ENCODE data around the gene STAC3.

The STAC3 gene

GRCh38 chr12:57209916-57210315, 41.1 kb downstream of the STAC3 start:
- DNase-seq = no peak

DNA sequence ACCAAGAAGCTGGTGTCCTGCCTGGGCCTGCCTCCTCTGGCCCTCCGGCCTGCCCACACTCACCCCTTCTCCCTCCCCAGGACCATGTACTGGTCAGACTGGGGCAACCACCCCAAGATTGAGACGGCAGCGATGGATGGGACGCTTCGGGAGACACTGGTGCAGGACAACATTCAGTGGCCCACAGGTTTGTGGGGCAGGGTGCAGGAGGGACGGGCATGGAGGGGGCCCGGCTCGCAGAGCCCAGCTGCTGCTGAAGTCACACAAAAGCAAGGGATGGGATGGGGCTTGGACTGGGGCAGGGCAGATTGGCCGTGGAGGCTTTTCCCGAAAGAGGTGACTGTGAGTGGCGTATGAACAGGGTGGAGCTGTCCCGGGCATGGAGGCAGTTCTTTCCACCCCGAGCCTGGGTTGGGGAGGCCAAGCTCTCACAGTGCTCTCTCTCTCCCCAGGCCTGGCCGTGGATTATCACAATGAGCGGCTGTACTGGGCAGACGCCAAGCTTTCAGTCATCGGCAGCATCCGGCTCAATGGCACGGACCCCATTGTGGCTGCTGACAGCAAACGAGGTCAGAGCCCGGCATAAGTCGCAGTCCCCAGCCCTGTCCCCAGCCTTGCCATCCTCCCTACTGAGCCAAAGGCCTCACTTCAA, 42.2 kb downstream of the STAC3 start:
- DNase-seq = no peak

DNA sequence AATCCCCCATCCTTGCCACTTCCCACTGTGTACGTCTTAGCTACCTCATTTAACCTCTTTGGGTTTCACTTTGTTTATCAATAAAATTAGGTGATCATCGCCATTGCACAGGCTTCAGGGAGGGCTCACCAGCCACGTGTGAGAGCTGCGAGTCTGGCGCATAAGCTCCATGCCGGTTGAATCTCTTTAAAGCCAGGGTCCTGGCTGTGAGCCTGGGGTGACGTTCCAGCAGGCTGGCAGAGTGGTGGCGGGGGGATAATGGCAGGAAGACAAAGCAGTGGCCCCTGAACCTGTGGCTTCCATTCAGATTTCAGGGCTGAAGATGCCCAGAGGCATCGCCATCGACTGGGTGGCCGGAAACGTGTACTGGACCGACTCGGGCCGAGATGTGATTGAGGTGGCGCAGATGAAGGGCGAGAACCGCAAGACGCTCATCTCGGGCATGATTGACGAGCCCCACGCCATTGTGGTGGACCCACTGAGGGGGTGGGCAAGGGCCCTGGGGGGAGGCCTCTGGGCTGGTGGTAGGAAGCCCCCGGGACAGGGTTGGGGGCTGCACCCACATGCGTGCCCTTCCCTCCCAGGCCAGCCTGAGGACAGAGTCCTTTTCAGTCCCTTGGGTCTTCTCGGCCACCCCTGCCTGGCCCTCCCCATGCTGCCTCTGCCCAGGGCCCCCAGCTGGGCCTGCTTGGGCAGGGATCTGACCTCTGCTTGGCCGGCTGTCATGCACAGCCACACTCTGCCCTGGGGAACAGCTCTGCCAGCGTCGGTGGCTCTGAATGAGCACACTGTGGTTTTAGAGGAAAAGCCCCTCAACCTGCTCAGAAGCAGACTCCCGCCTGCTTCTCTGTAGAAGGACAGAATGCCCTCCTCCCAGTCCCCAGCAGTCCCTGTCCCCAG, 43.0 kb downstream of the STAC3 start:
- no peak for DNase-seq

- no peak for DNase-seq
Observed at GRCh38 chr12:57205931-57206330, 45.1 kb downstream of the STAC3 start.

- DNase-seq = no peak
Observed at GRCh38 chr12:57205186-57205585, 45.8 kb downstream of the STAC3 start.

DNA sequence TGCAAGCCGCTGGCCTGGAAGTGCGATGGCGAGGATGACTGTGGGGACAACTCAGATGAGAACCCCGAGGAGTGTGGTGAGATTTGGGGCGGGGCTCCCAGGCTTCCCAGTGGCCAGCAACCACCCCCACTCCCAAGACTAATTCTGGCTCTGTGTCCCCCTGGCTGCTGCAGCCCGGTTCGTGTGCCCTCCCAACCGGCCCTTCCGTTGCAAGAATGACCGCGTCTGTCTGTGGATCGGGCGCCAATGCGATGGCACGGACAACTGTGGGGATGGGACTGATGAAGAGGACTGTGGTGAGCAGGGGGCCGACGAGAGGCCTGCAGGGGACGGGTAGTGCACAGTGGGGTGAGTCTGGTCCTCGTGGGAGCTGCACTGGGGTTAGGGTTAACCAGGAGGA, 46.5 kb downstream of the STAC3 start:
- DNase-seq = no peak

GRCh38 chr12:57203791-57204190, 47.2 kb downstream of the STAC3 start:
- no peak for DNase-seq

DNA sequence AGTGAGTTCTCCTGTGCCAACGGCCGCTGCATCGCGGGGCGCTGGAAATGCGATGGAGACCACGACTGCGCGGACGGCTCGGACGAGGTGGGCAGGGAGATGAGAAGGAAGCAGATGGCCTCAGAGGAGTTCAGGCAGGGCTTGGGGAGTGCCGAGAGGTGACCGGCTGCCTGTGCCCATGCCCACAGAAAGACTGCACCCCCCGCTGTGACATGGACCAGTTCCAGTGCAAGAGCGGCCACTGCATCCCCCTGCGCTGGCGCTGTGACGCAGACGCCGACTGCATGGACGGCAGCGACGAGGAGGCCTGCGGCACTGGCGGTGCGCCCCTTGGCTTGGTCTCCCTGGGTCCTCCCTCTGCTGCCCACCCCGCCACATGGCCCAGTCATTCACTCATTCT, 47.8 kb downstream of the STAC3 start:
- DNase-seq = no peak

DNA sequence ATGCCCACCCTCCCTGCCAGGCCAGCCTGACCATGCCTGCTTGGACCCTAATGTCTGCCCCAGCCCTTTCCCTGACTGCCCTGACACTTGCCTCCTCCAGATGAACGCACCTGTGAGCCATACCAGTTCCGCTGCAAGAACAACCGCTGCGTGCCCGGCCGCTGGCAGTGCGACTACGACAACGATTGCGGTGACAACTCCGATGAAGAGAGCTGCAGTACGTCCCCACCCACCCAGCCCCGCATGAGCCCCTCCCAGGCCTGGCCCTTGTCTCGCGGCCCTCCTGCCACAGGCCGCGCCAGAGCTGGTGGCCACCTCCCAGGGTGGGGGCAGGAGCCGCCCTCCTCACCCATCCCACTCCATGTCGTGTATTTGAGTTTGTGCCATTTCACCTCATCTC, 48.7 kb downstream of the STAC3 start:
- DNase-seq = no peak

DNA sequence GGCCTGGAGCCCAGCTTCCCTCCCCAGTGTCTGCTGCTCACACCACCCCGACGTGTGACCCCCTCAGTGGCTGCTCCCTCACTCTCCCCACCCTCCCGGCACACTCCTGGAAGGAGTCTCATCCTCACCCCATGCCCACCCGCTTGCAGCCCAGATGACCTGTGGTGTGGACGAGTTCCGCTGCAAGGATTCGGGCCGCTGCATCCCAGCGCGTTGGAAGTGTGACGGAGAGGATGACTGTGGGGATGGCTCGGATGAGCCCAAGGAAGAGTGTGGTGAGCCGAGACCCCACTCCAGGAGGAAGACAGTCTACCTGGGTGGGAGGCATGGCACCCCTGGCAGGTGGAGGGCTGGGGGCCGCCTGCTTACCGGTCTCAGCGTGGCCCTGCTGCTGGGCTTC, 49.4 kb downstream of the STAC3 start:
- DNase-seq = no peak

DNA sequence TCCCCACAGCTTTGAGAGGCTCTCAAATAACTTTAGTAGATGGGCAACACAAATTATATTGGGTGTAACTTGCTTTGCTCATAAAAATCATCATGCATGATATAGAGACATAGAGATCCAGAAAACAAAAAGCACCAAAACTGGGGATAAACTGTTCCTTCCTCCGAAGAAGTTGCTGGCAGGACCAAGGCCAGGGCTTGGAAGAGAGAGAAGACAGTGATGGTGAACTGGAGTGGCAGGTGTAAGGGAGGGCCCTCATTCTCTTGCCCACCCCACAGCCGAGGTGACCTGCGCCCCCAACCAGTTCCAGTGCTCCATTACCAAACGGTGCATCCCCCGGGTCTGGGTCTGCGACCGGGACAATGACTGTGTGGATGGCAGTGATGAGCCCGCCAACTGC, 49.8 kb downstream of the STAC3 start:
- DNase-seq = no peak

DNA sequence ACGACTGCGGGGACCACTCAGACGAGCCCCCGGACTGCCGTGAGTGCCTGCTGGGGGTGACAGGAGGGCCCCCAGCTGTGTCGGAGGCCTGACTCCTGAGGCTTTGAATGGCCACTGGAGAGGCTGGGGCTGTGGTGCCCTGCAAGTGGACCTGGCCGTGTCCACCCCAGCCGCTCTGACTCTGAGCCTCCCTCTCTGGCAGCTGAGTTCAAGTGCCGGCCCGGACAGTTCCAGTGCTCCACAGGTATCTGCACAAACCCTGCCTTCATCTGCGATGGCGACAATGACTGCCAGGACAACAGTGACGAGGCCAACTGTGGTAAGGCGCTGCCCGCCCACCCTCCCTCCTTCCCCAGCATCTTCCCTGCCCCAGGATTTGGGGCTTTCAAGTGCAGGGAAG, 50.5 kb downstream of the STAC3 start:
- no peak for DNase-seq

- no peak for DNase-seq
Observed at GRCh38 chr12:57199191-57199590, 51.8 kb downstream of the STAC3 start.

- no peak for DNase-seq
Observed at GRCh38 chr12:57198329-57198728, 52.7 kb downstream of the STAC3 start.

DNA sequence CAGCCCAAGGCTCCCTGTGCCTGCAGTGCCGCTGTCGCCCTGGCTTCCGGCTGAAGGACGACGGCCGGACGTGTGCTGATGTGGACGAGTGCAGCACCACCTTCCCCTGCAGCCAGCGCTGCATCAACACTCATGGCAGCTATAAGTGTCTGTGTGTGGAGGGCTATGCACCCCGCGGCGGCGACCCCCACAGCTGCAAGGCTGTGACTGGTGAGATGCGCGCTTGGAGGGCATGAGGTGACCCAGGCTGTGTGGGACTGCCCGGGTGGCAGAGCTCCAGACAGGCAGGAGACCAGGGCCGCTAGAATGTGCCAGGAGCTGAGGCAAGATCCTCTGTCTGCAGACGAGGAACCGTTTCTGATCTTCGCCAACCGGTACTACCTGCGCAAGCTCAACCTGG, 54.0 kb downstream of the STAC3 start:
- DNase-seq = no peak

DNA sequence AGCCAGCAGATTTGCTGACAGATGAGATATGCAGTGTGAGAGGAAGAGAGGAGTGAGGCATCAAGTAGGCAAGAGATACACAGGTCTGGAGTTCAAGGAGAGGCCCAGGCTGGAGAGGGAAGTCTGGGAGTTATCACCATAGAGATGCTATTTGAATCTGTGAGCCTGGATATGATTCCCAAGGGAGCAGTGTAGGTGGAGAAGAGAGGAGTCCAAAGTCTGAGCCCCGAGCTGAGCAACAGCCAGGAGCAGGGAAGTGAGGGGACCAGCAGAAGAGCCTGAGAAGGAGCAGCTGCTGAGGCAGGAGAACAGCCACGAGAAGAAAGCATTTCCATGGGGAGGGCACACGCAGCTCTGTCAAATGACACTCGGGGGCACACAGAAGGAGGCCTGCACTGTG, 54.5 kb downstream of the STAC3 start:
- DNase-seq = no peak

- no peak for DNase-seq
Observed at GRCh38 chr12:57195611-57196371, 55.2 kb downstream of the STAC3 start.

GRCh38 chr12:57195186-57195585, 55.8 kb downstream of the STAC3 start:
- DNase-seq = no peak

DNA sequence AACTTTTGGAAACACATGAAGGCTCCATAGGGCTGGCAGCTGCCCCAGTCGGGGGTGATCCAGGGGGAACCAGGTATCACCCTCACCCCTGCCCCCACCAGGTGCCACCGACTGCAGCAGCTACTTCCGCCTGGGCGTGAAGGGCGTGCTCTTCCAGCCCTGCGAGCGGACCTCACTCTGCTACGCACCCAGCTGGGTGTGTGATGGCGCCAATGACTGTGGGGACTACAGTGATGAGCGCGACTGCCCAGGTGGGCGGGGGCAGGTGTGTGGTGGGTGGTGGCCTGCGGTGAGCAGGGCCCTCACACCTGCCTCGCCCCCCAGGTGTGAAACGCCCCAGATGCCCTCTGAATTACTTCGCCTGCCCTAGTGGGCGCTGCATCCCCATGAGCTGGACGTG, 56.7 kb downstream of the STAC3 start:
- DNase-seq = no peak

DNA sequence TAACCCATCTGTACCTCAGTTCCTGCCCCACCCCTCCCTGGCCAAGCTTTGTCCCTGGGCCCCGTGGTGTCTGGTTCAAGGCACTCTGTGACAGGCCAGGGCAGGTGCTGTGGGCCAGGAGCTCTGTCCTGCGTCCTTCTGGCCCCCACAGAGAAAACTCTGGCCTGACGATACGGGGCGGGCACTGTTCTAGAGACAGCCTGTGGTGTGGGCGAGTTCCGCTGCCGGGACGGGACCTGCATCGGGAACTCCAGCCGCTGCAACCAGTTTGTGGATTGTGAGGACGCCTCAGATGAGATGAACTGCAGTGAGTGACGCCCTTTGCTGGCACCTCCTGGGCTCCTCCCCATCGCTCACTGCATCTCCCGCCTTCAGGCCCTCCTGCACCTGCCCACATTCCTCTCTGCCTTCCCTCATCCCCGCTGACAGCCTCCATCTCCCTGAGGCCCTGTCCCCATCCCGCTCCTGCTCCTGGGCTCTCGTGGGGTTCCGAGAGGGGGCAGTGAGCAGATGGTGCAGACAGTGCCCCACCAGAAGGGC, 57.2 kb downstream of the STAC3 start:
- DNase-seq = no peak

Data from activated naive CD4-positive, alpha-beta T cell treated with anti-CD3 and anti-CD28 coated beads, Interleukin-2, amount 50 U/mL, for 16 hours (primary cell).